ENCODE data around the gene DLK1.

DNA sequence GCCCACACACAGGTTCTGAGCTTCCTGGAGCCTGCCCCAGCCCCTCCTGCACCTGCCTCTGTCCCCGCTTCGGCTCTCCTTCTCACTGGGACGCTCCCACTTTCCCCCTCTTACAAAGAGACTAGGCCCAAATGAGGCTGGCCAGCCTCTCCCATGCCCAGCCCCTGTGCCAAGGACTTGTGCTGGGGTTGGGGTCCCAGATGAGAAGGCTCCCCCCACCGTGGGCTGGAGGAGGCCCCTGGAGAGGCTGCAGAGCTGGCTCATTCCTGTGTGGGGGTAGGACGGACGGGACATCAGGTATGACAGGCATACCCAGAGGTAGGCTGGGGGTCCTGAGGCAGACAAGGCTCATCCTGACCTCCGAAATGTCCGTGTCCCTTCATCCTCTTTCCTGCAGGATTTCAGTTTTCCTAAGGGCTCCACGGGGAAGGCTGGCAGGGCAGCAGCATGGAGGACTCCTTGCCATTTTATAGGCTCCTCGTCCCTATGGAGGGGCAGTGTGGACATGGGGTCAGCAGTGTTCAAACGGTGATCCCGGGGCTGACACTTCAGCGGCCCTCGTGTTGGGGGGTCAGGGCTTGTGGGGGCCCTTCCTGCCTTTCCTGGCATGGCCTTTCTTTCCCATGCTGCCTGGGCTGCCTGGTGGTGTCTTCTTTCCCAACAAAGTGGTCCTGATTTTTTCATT is 50.1 kb downstream of the DLK1 start:
- TF ChIP-seq, protein P1, sequence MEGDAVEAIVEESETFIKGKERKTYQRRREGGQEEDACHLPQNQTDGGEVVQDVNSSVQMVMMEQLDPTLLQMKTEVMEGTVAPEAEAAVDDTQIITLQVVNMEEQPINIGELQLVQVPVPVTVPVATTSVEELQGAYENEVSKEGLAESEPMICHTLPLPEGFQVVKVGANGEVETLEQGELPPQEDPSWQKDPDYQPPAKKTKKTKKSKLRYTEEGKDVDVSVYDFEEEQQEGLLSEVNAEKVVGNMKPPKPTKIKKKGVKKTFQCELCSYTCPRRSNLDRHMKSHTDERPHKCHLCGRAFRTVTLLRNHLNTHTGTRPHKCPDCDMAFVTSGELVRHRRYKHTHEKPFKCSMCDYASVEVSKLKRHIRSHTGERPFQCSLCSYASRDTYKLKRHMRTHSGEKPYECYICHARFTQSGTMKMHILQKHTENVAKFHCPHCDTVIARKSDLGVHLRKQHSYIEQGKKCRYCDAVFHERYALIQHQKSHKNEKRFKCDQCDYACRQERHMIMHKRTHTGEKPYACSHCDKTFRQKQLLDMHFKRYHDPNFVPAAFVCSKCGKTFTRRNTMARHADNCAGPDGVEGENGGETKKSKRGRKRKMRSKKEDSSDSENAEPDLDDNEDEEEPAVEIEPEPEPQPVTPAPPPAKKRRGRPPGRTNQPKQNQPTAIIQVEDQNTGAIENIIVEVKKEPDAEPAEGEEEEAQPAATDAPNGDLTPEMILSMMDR (IDR thresholded peaks at IDR 0.05): no peak
- TF ChIP-seq POLR2A (IDR thresholded peaks at IDR 0.05): no peak

Measured in testis (tissue), 2 donors.